SJCRH30 (cell line): ENCODE data around the gene FGFBP2. TPM values are rescaled to one million over a fixed set of nuclear protein-coding genes. Genes with fewer than 3 reads are reported as not detected.
"Not testable (repeated sequence)": the region's sequence is repeated elsewhere in the genome, so short reads cannot be mapped to it uniquely, and the experiment has no call there.

Experiments
- DNase-seq, 2 experiments: peaks; one replicate each; pipeline ENCODE4 v3.0.0-alpha.2; 2015 to 2020
- H3K27ac ChIP-seq: fragments of 250-450 bp; sonication (Bioruptor Pico); 2 replicates; pipeline ENCODE4 v1.5.1; 2020; ENCODE audit warnings: mild to moderate bottlenecking, moderate library complexity
- H3K27me3 ChIP-seq: fragments of 250-450 bp; sonication (Bioruptor Pico); 2 replicates; pipeline ENCODE4 v1.5.1; 2020; ENCODE audit warnings: mild to moderate bottlenecking, moderate library complexity
- H3K36me3 ChIP-seq: fragments of 250-450 bp; sonication (Bioruptor Pico); 2 replicates; pipeline ENCODE4 v1.5.1; 2020; ENCODE audit warnings: mild to moderate bottlenecking, moderate library complexity
- H3K4me1 ChIP-seq: fragments of 250-450 bp; sonication (Bioruptor Pico); 2 replicates; pipeline ENCODE4 v1.5.1; 2020; ENCODE audit warnings: mild to moderate bottlenecking, moderate library complexity
- H3K4me3 ChIP-seq: fragments of 250-450 bp; sonication (Bioruptor Pico); 2 replicates; pipeline ENCODE4 v1.5.1; 2020; ENCODE audit warnings: mild to moderate bottlenecking, moderate library complexity
- H3K9me3 ChIP-seq: fragments of 250-450 bp; sonication (Bioruptor Pico); replicated peaks from 2 replicates; pipeline ENCODE4 v1.5.1; 2020; ENCODE audit warnings: mild to moderate bottlenecking, moderate library complexity
- total RNA-seq: library from RNA; depleted of rRNA; stranded (reverse); fragments of >200 nt; shearing (Covaris generic); gene quantifications from 2 replicates; pipeline ENCODE4 v1.2.3, GENCODE V29; 2014

Gene FGFBP2
- total RNA-seq, 1 experiment from 2014 or later = not detected

DNA sequence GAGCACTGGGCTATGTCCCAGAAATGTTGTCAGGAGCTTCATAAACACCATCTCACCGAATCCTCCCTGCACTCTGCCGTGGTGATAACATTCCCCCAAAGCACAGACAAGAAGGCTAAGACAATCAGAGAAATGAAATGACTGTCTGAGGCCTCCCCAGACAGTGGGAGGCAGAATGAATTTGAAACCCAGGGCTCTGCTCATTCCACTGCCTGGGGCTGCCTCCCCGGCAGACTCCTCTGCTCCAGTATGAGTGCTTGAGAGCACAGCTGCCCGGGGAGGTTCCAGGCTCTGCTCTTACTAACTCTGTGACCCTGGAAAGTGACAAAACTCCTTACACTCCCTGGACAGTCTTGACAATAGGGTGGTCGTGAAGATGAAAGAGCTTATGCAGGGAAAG lies 34.1 kb downstream of the FGFBP2 start:
- DNase-seq = no peak
- H3K27ac ChIP-seq = no peak overlapping the region

GRCh38 chr4:15926486-15926885 lies 36.5 kb downstream of the FGFBP2 start:
- no peak overlapping the region for H3K4me3 ChIP-seq
- no peaks in the 10 kb centered on the region for H3K36me3 ChIP-seq
- no peak for DNase-seq
- peaks cover 12% of the 10 kb centered on the region; the same call in 1 of the 2 replicates for H3K27me3 ChIP-seq
- H3K9me3 ChIP-seq = no peaks in the 10 kb centered on the region
- H3K27ac ChIP-seq = no peak overlapping the region
- H3K4me1 ChIP-seq = no peaks in the 10 kb centered on the region

More for the DNA sequence above, 34.1 kb downstream of the FGFBP2 start:
- Histone ChIP-seq H3K9me3 (no peaks in the 10 kb centered on the region), H3K4me1 (no peaks in the 10 kb centered on the region), H3K27me3 (peaks cover 19% of the 10 kb centered on the region; the same call in 1 of the 2 replicates), H3K4me3 (no peak overlapping the region), H3K36me3 (no peaks in the 10 kb centered on the region)

- no peaks in the 10 kb centered on the region for H3K36me3 ChIP-seq
- peaks cover 12% of the 10 kb centered on the region; the same call in 1 of the 2 replicates for H3K27me3 ChIP-seq
Measured at GRCh38 chr4:15925830-15926229, 37.1 kb downstream of the FGFBP2 start.

DNA sequence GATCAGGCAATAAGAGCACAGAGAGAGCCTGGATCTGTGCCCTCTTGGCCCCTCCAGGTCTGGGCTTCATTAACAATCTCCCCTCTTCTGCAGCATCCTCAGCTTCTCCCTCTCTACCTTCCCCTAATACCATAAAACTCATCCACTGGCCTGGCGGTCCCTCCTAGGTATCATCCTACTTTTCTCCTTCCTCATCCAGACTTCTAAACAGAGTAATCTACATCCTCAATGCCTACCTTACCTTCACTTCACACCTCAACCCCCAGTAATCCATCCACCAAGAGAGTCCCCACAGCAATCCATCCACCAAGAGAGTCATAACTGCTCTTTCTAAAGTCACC lies 41.4 kb downstream of the FGFBP2 start:
- Histone ChIP-seq H3K4me1 (peaks cover 3% of the 10 kb centered on the region; the same call in 1 of the 2 replicates), H3K9me3 (no peaks in the 10 kb centered on the region), H3K4me3 (no peak overlapping the region), H3K36me3 (no peaks in the 10 kb centered on the region), H3K27me3 (peaks cover 3% of the 10 kb centered on the region; the same call in 1 of the 2 replicates), H3K27ac (no peak overlapping the region)
- DNase-seq = no peak

More at GRCh38 chr4:15925830-15926229, 37.1 kb downstream of the FGFBP2 start:
- no peak overlapping the region for H3K27ac ChIP-seq
- no peak overlapping the region for H3K4me3 ChIP-seq
- peaks cover 3% of the 10 kb centered on the region; the same call in 1 of the 2 replicates for H3K4me1 ChIP-seq
- DNase-seq = no peak
- H3K9me3 ChIP-seq = no peaks in the 10 kb centered on the region

DNA sequence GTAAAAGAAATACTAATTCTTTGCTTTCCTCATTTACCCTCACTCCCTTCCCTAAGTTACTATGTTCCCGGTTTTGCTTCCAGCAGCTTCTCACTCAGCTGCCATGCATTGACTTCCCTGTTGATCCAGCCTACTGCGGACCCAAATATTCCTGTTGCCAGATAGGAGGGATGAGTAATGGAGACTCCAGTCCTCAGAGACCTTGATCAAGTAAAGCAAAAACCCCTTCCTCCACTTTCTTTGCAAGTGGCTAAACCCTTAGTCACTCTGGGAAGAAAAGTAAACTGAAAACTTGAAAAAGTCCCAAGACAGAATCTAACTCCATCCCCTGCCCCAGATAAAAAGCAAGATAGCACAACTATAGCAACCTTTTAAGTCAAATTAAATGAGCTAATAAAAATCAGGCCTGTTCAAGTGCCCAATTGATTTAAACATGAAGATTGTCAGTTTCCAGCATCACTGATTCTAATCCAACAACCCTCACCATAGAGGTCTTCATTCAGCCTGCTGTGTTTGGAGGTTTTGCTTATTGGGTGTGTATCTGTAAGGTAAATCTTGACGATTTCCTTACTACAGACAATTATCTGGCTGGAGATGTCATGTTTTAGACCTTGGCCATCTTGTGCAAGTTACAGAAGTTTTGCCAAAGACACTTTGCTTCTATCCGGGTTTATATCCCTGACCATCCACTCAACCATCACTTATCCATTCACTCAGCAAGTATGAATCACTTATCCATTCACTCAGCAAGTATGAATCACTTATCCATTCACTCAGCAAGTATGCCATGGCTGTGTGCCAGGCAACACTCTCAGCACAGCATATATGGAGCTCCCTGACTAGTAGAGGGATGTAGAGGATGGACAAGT lies 42.0 kb downstream of the FGFBP2 start:
- Histone ChIP-seq H3K36me3 (no peaks in the 10 kb centered on the region), H3K4me3 (no peak overlapping the region), H3K27me3 (peaks cover 3% of the 10 kb centered on the region; the same call in 1 of the 2 replicates), H3K27ac (no peak overlapping the region), H3K9me3 (no peaks in the 10 kb centered on the region; the same call in 1 of the 2 replicates), H3K4me1 (peaks cover 3% of the 10 kb centered on the region; the same call in 1 of the 2 replicates)
- peak; percentile 26 to 37 for DNase-seq

GRCh38 chr4:15918484-15919129 lies 44.4 kb downstream of the FGFBP2 start:
- Histone ChIP-seq H3K4me1 (peaks cover 3% of the 10 kb centered on the region; the same call in 1 of the 2 replicates), H3K9me3 (no peaks in the 10 kb centered on the region; the same call in 1 of the 2 replicates), H3K27me3 (peaks cover 3% of the 10 kb centered on the region; the same call in 1 of the 2 replicates), H3K27ac (no peak overlapping the region), H3K36me3 (no peaks in the 10 kb centered on the region), H3K4me3 (no peak overlapping the region)
- no peak for DNase-seq

DNA sequence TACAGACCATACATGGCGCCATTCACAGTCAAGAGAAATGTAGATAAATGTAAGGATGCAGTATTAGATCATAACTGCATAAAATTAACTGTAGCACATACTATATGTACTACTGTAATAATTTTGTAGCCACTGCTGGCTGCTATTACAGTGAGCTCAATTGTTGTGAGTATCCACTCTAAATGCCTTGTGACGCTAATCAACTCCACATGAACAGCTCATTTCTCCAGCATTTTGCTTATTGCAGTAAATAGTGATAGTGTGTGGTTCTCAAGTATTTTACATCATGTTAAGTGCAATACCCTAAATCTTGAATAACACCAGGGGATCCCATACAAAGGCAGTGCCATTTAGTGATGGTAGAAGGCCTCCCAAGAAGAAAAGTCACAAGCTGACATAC lies 45.7 kb downstream of the FGFBP2 start:
- no peaks in the 10 kb centered on the region for H3K36me3 ChIP-seq
- no peak overlapping the region for H3K27ac ChIP-seq
- H3K27me3 ChIP-seq = peaks cover 3% of the 10 kb centered on the region; the same call in 1 of the 2 replicates
- no peak for DNase-seq
- no peaks in the 10 kb centered on the region; the same call in 1 of the 2 replicates for H3K9me3 ChIP-seq
- H3K4me1 ChIP-seq = peaks cover 8% of the 10 kb centered on the region; the same call in 1 of the 2 replicates
- no peak overlapping the region for H3K4me3 ChIP-seq

- not testable (repeated sequence) for H3K4me1 ChIP-seq, H3K27me3 ChIP-seq, H3K27ac ChIP-seq, H3K4me3 ChIP-seq, DNase-seq, H3K36me3 ChIP-seq, H3K9me3 ChIP-seq
Measured at GRCh38 chr4:15916358-15916757, 46.6 kb downstream of the FGFBP2 start.

DNA sequence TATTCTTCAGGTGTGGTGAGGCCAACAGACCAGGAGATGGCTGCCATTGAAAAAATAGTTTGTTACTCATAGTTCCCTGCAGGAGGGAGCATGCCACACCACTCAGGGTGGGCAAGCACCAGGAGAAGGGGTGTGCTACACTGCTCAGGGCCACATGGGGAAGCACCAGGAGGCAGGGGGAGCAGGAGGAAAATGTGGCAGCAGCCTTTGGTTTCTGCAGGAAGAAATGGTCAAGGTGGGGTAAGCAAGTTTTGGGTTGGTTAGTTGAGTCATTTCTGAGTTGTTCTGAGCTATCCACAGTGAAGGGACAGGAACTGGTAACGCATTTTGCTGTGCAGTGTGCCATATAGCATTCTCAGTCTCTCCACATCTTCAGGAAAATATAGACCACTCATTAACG lies 48.2 kb downstream of the FGFBP2 start:
- DNase-seq = no peak
- Histone ChIP-seq H3K27me3 (peaks cover 3% of the 10 kb centered on the region; the same call in 1 of the 2 replicates), H3K36me3 (no peaks in the 10 kb centered on the region), H3K4me1 (peaks cover 5% of the 10 kb centered on the region; the same call in 1 of the 2 replicates), H3K9me3 (no peaks in the 10 kb centered on the region; the same call in 1 of the 2 replicates), H3K4me3 (no peak overlapping the region), H3K27ac (no peak overlapping the region)

DNA sequence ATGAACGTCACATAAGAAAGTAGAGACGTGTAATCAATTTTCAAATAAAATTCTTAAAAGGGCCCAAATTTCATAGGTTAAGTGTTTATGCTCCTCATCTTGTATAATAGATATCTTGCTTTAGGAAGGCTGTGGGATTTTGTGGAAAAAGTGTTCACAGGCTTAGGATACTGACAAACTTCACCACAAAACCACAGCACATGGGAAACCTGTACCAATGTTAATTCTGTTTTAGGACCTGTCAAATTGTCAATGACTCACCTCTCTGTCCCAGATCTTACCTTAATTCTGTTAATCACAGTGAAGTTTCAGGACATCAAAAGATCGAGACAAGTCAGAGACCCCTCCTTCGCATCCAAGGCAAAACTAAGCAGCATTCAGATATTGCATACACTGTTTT lies 48.7 kb downstream of the FGFBP2 start:
- H3K9me3 ChIP-seq = no peaks in the 10 kb centered on the region; the same call in 1 of the 2 replicates
- peaks cover 3% of the 10 kb centered on the region; the same call in 1 of the 2 replicates for H3K27me3 ChIP-seq
- H3K36me3 ChIP-seq = no peaks in the 10 kb centered on the region
- H3K4me1 ChIP-seq = peaks cover 5% of the 10 kb centered on the region; the same call in 1 of the 2 replicates
- no peak for DNase-seq
- no peak overlapping the region for H3K27ac ChIP-seq
- H3K4me3 ChIP-seq = no peak overlapping the region

DNA sequence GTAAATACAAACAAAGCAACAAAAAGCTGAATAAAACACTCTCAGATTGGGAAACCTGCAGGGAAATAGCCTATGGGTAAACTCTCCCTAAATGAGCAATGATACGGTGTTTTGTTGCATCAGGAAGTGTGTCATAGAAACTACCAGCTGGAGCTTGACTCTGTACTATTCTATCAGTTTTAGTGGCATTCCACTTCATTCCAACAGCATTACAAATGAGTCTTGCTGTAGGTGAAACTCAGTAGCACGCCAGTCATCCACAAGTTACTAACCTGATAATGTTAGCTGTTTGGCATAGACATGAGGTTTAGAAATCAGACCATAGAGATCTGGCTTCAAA lies 49.4 kb downstream of the FGFBP2 start:
- Histone ChIP-seq H3K27me3 (peaks cover 3% of the 10 kb centered on the region; the same call in 1 of the 2 replicates), H3K36me3 (no peaks in the 10 kb centered on the region), H3K27ac (no peak overlapping the region), H3K4me3 (no peak overlapping the region), H3K4me1 (peaks cover 5% of the 10 kb centered on the region; the same call in 1 of the 2 replicates), H3K9me3 (no peaks in the 10 kb centered on the region; the same call in 1 of the 2 replicates)
- no peak for DNase-seq

DNA sequence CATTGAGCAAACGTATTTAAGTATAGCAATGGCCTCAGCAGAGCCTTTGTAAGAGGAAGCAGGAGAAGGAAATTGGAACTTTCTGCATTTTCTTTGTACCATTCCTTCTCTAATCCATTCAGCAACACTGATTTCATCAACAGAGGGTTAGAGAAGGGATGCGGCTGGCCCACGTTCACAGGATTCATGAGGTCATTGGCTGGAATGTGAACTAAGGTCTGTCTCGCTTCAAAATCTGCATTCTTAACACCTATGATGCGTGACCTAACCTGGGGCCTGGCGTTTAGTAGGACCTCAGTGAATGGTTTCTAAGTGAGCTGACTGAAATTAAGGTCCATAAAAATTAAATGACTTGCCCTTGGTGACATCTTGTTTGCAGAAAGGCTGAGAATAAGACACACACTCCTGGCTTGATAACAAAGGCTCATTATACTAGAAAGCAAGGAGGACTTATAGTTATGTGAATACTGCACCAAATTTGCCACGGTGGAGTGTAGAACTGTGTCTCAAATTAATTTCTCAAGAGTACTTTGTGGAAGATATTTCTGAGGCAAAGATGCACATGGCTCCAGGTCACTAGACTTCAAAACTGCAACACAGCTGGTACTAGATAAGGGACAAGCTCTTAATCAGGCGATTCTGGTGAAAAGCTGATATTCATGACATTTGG lies 49.9 kb downstream of the FGFBP2 start:
- H3K4me1 ChIP-seq = peaks cover 5% of the 10 kb centered on the region; the same call in 1 of the 2 replicates
- peaks cover 3% of the 10 kb centered on the region; the same call in 1 of the 2 replicates for H3K27me3 ChIP-seq
- DNase-seq = no peak
- H3K4me3 ChIP-seq = no peak overlapping the region
- no peak overlapping the region for H3K27ac ChIP-seq
- no peaks in the 10 kb centered on the region for H3K36me3 ChIP-seq
- H3K9me3 ChIP-seq = no peaks in the 10 kb centered on the region; the same call in 1 of the 2 replicates

DNA sequence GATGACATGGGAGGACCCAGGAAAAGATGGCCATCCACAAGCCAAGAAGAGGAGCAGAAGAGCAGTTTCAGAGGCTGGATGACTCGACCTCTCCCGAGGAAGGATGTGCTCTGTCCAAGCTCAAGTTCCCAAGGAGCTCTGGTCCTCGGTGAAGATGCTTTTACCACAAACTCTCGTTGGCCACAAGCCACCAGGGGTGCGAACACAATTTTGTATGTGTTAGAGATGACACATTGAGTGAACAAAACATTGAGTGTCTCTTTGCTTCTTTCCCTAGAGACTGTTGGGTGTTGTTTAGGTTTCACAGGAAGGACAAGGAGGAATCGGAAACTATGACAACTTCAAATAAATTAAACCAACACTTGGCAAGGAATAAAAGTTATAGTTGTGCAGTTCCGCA lies 50.7 kb downstream of the FGFBP2 start:
- H3K4me3 ChIP-seq = no peak overlapping the region
- no peaks in the 10 kb centered on the region; the same call in 1 of the 2 replicates for H3K9me3 ChIP-seq
- DNase-seq = no peak

More for the DNA sequence above, 50.7 kb downstream of the FGFBP2 start:
- H3K27ac ChIP-seq = no peak overlapping the region
- peaks cover 1% of the 10 kb centered on the region; the same call in 1 of the 2 replicates for H3K27me3 ChIP-seq
- peaks cover 5% of the 10 kb centered on the region; the same call in 1 of the 2 replicates for H3K4me1 ChIP-seq
- H3K36me3 ChIP-seq = no peaks in the 10 kb centered on the region
